GM12801 (cell line): Measurements from ENCODE around the gene PLD5.

Experiments used
- TF ChIP-seq, protein P1 (sequence below): IDR thresholded peaks from one replicate; pipeline ENCODE4 v1.5.1; 2011; ENCODE audit warnings: control low read depth; ENCODE audit not compliant: insufficient read length; ENCODE audit errors: extremely low read depth

The PLD5 gene

DNA sequence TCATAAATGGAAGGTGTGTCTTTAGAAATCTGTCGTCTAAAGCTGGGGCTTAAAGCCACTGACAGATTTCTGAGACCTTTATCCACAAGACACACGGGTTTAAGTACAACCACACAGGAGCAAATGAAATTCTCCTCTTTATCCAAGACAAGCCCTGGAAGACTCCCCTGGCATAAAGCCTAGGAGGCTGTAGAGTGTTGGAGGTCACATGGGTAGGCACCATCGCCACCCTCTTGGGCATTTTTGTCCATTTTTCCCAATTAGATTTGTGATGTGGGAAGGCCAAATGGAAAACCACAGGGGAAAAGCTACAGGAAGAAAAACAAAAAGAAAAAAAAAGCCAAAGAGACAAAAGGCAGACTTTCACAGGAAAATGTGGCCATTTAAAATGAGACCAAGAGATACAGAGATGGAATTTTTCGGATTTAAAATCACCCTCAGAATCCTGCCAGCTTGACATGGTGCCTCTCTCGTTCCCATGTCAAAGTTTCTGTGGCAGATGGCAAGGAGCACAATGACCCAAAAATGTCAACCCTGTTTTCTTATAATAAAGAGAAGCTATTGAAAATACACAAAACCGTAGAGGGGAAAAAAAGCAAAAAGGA lies 91.9 kb downstream of the PLD5 start:
- TF ChIP-seq, protein P1, sequence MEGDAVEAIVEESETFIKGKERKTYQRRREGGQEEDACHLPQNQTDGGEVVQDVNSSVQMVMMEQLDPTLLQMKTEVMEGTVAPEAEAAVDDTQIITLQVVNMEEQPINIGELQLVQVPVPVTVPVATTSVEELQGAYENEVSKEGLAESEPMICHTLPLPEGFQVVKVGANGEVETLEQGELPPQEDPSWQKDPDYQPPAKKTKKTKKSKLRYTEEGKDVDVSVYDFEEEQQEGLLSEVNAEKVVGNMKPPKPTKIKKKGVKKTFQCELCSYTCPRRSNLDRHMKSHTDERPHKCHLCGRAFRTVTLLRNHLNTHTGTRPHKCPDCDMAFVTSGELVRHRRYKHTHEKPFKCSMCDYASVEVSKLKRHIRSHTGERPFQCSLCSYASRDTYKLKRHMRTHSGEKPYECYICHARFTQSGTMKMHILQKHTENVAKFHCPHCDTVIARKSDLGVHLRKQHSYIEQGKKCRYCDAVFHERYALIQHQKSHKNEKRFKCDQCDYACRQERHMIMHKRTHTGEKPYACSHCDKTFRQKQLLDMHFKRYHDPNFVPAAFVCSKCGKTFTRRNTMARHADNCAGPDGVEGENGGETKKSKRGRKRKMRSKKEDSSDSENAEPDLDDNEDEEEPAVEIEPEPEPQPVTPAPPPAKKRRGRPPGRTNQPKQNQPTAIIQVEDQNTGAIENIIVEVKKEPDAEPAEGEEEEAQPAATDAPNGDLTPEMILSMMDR, result no peak

DNA sequence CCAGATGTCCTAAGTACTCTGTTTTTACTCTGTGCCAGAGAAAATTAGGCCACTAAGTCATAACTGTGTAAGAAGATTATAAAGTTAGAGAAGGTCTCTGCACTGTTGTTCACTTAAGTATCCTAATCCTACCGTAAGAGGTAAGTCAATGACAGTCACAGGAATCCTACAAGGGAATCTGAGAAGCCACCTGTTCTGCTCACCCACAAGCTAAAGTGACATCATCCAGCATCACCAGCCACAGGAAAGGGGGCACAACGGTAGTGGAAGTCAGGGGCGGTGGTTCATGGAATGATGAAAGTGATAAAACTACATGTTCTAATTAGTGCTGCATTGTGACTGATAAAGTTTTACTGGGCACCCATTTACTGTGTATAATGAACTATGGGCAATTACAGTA lies 92.7 kb downstream of the PLD5 start:
- TF ChIP-seq, protein P1, result no peak

DNA sequence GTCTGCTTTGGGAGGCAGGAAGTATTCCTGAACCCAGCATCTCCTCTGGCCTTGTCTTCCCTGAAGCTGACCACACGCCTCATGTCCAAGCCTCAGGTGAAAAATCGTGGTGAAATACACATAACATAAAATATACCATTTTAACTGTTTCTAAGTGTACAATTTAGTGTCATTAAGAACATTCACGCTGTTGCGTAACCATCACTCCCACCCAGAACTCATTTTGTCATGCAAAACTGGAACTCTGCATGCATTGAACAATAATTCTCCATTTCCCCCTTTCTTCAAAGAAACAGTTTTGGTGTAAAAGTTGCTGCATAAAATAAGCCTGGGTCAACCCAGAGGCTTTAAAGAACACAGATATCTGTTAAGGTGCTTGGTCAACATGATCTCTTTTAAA lies 93.5 kb downstream of the PLD5 start:
- TF ChIP-seq, protein P1, result no peak

DNA sequence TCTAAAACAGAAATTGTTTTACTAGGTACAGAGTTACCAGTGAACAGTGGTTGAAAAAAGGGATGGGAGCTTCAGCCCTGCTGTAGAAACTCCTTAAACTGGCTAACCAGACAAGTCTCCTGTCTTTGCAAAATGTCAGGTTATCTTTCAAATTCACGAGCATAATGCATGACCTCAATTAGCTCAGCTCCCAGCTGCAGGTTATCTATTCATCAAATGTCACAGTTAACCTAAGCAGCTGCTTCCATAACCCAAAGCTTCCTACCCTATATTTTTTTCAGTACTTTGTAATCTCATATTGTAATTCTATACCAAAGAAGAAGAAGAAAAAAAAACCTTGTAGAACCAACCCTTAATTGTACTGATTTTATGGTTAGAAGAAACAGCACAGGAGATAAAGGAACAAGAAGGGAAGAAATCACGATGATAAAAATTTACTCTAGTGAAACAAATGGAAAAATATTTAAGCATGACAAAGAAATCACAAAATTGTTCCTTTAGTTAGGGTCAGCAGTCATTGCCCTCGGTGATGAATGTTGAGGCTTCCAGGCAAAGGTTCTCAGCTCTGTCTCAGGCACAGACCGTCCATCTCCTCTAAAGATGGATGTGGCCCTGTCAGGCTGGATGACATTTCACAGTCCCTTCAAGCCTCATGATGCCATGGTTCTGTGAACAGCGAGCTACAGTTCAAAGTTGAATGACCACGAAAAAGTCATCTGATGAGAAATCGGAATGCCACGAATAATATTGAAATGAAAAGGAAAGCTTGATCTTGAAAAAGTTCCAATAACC lies 95.9 kb downstream of the PLD5 start:
- TF ChIP-seq, protein P1, result no peak

DNA sequence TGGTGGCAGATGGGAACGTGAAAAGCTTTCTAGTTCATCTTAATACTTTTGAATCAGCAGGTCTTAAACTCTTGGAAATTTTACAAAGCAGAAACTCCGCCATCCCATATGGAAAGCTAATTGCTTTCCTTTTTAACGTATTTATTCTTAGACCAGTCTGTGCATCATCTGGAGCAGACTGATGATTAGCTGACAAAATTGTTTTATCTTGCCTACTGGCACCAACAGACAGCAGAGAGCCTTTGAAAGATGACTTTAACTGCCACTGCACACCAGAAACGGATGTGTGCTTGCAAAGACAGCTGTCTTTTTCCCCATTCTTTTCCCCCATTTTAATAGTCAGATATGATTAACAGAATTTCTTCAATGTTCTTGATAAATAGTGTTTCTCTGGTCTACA lies 97.0 kb downstream of the PLD5 start:
- TF ChIP-seq, protein P1, result no peak

DNA sequence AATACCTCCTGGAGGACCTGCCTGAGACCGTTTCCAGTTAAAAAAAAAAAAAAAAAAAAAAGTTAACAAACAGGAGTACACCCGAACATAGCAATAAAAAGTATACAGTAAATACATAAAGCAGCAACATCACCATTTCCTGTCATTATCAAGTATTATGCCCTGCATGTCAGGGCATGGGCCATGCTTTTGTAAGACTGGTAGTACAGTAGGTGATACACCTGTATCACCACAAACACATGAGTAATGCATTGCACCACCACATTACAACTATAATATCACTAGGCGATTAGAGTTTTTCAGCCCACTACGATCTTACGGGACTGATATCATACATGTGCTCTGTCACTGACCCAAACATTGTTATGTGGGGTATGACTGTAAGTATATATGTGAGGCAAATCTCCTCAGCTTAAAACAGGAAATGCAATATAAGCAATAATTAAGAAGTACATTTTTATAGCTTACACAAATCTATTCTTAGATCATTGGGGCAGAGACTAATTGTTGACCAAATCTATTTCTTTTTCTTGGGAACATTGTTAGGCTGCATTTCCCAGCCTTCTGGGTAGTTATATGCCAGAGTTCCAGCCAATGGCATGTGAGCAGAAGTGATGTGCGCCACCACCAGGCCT lies 98.1 kb downstream of the PLD5 start:
- TF ChIP-seq, protein P1, result no peak

DNA sequence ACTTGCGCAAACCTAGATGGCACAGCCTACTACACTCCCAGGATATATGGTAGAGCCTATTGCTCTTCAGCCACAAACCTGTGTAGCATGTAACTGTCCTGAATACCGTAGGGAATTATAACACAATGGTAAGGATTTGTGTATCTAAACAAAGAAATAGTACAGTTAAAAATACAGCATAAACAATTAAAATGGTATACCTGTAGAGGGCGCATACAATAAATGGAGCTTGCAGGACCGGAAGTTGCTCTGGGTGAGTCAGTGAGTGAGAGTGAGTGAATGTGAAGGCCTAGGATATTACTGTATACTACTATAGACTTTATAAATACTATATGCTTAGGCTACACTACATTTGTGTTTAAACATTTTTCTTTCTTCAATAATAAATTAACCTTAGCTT lies 99.3 kb downstream of the PLD5 start:
- TF ChIP-seq, protein P1, result no peak
